Gastrocnemius medialis (tissue), 4 donors: ENCODE measurements around the gene CUX1. TPM values are rescaled to one million over a fixed set of nuclear protein-coding genes. Genes with fewer than 3 reads are reported as not detected.
"Not testable (repeated sequence)": the region's sequence is repeated elsewhere in the genome, so short reads cannot be mapped to it uniquely, and the experiment has no call there.

Source experiments
- ATAC-seq, 2 donors: fragments of 150-250 bp; one replicate each; pipeline ENCODE4 v1.9.1; 2016
- DNase-seq, 2 donors: peaks; one replicate each; pipeline ENCODE4 v3.0.0-alpha.2; 2019
- H3K27ac ChIP-seq, 4 donors: fragments of 200-600 bp; sonication (generic); 1 replicate in 1 of 4; 2 replicates in 3 of 4; pipeline ENCODE4 v1.5.1; 2016 to 2018; ENCODE audit warnings: mild to moderate bottlenecking in 2 of 4, moderate library complexity in 1 of 4
- H3K27me3 ChIP-seq, 3 donors: fragments of 200-600 bp; sonication (generic) in 2 of 3; 1 replicate in 1 of 3; 2 replicates in 2 of 3; pipeline versions ENCODE4 v1.5.1 to v1.6.0; 2016 to 2019; ENCODE audit warnings: mild to moderate bottlenecking in 1 of 3, moderate library complexity in 1 of 3
- H3K36me3 ChIP-seq, 2 donors: fragments of 200-600 bp; sonication (generic) in 1 of 2; one replicate each; pipeline ENCODE4 v1.5.1; 2017 to 2018
- H3K4me1 ChIP-seq, 2 donors: fragments of 200-600 bp; sonication (generic) in 1 of 2; one replicate each; pipeline ENCODE4 v1.5.1; 2016 to 2017; ENCODE audit warnings: mild to moderate bottlenecking in 2 of 2
- H3K4me3 ChIP-seq, 4 donors: fragments of 200-600 bp; sonication (generic) in 3 of 4; 1 replicate in 1 of 4; 2 replicates in 3 of 4; pipeline ENCODE4 v1.5.1; 2016 to 2019; ENCODE audit warnings: mild to moderate bottlenecking in 2 of 4
- H3K9me3 ChIP-seq, 3 donors: fragments of 200-600 bp; sonication (generic) in 2 of 3; 1 replicate in 1 of 3; 2 replicates in 2 of 3; pipeline ENCODE4 v1.5.1; 2016 to 2019
- CTCF ChIP-seq, 5 experiments: fragments of 450-650 bp in 3 of 5; fragments of 200-600 bp in 2 of 5; sonication (generic) in 2 of 5; IDR thresholded peaks in 4 of 5; conservative IDR thresholded peaks in 1 of 5; 1 replicate in 4 of 5; 2 replicates in 1 of 5; pipeline ENCODE4 v1.5.1; 2016 to 2019; ENCODE audit warnings: antibody characterized with exemption in 5 of 5, mild to moderate bottlenecking in 3 of 5, moderate library complexity in 3 of 5
- POLR2A ChIP-seq, 2 donors: fragments of 450-650 bp; IDR thresholded peaks; one replicate each; pipeline ENCODE4 v1.6.1; 2017; ENCODE audit warnings: antibody characterized with exemption in 2 of 2, mild to moderate bottlenecking in 2 of 2, moderate library complexity in 2 of 2
- in situ Hi-C, 4 donors: fragments of 200-750 bp; cut with MboI; loops; one replicate each; pipeline versions ENCODE4 v1.15.0 to v1.8.0; 2017; ENCODE audit warnings: low sequenced_read_pairs in 4 of 4
- intact Hi-C: fragments of 100-400 bp; cut with DNase I; formaldehyde crosslinking; loops from one replicate; pipeline ENCODE4 v1.15.1; 2023; ENCODE audit warnings: low total_unique reads
- total RNA-seq, 4 donors: library from RNA; depleted of rRNA; stranded (reverse); fragments of >200 nt; gene quantifications; one replicate each; pipeline versions ENCODE4 v1.1.0 to v1.2.3, GENCODE V29; 2016

CUX1 gene
- total RNA-seq, 4 donors from 2014 or later: 44.1 to 57.9 (median 54.9) TPM

GRCh38 chr7:101845974-101846373, 28.5 kb downstream of the CUX1 start:
- ATAC-seq (no peak), DNase-seq (no peak)
- peaks cover 0 to 23% of the 10 kb centered on the region in 2 donors for H3K4me1 ChIP-seq
- TF ChIP-seq POLR2A (IDR thresholded peaks at IDR 0.05): no peak
- H3K27ac ChIP-seq: no peak overlapping the region
- H3K9me3 ChIP-seq: no peaks in the 10 kb centered on the region
- in situ Hi-C loops (loop anchor here in 2 of 4 donors (25.0 kb wide), 1 partner anchor 391 kb away; no protein-coding TSS in a partner anchor), intact Hi-C loops (no loop called here)
- no peaks in the 10 kb centered on the region for H3K27me3 ChIP-seq
- H3K36me3 ChIP-seq: no peaks in the 10 kb centered on the region
- H3K4me3 ChIP-seq: no peak overlapping the region

- no peaks in the 10 kb centered on the region for H3K36me3 ChIP-seq
- intact Hi-C loops (no loop called here), in situ Hi-C loops (loop anchor here in 2 of 4 donors (25.0 kb wide), 1 partner anchor 390 kb away; no protein-coding TSS in a partner anchor)
- peaks cover 0 to 23% of the 10 kb centered on the region in 2 donors for H3K4me1 ChIP-seq
- DNase-seq: no peak
- TF ChIP-seq CTCF (IDR thresholded peaks at IDR 0.05 in 4 of 5, conservative IDR thresholded peaks at IDR 0.05 in 1 of 5): no peak
- TF ChIP-seq POLR2A (IDR thresholded peaks at IDR 0.05): no peak
- no peak overlapping the region for H3K4me3 ChIP-seq
- no peak for ATAC-seq
- H3K27me3 ChIP-seq: no peaks in the 10 kb centered on the region
- H3K9me3 ChIP-seq: no peaks in the 10 kb centered on the region
- no peak overlapping the region for H3K27ac ChIP-seq
These were observed 29.5 kb downstream of the CUX1 start for GRCh38 chr7:101846800-101847538.

GRCh38 chr7:101848208-101848951, 31.0 kb downstream of the CUX1 start:
- DNase-seq (no peak), ATAC-seq (no peak)
- Histone ChIP-seq H3K27ac (no peak overlapping the region), H3K9me3 (no peaks in the 10 kb centered on the region), H3K27me3 (no peaks in the 10 kb centered on the region), H3K36me3 (no peaks in the 10 kb centered on the region), H3K4me3 (no peak overlapping the region), H3K4me1 (peaks cover 0 to 23% of the 10 kb centered on the region in 2 donors)
- TF ChIP-seq CTCF (IDR thresholded peaks at IDR 0.05 in 4 of 5, conservative IDR thresholded peaks at IDR 0.05 in 1 of 5) (no peak), POLR2A (IDR thresholded peaks at IDR 0.05) (no peak)
- in situ Hi-C loops: loop anchor here in 2 of 4 donors (25.0 kb wide), 1 partner anchor 389 kb away; no protein-coding TSS in a partner anchor
- intact Hi-C loops: no loop called here

- DNase-seq, H3K36me3 ChIP-seq, H3K27me3 ChIP-seq, intact Hi-C loops, H3K4me3 ChIP-seq, H3K9me3 ChIP-seq, ATAC-seq, H3K27ac ChIP-seq: not testable (repeated sequence)
- peaks cover 0 to 16% of the 10 kb centered on the region in 2 donors for H3K4me1 ChIP-seq
- in situ Hi-C loops: loop anchor here in 2 of 4 donors (25.0 kb wide), 1 partner anchor 388 kb away; no protein-coding TSS in a partner anchor
These were observed 31.9 kb downstream of the CUX1 start for GRCh38 chr7:101849314-101849713.

- H3K27me3 ChIP-seq, in situ Hi-C loops, ATAC-seq, H3K9me3 ChIP-seq, H3K4me3 ChIP-seq, H3K36me3 ChIP-seq, H3K27ac ChIP-seq: not testable (repeated sequence)
- intact Hi-C loops: loop anchor here (10.0 kb wide), 1 partner anchor 192 kb away; no protein-coding TSS in a partner anchor
- DNase-seq: peak in 1 of 2 donors; percentile 0
- peaks cover 23 to 24% of the 10 kb centered on the region in 2 donors for H3K4me1 ChIP-seq
These were observed 34.9 kb downstream of the CUX1 start for GRCh38 chr7:101852364-101852763.

- Histone ChIP-seq H3K9me3 (no peaks in the 10 kb centered on the region), H3K27ac (no peak overlapping the region), H3K27me3 (no peaks in the 10 kb centered on the region), H3K36me3 (no peaks in the 10 kb centered on the region), H3K4me3 (no peak overlapping the region), H3K4me1 (peaks cover 29 to 34% of the 10 kb centered on the region in 2 donors)
- in situ Hi-C loops: no loop called here
- no peak for DNase-seq
- no peak for ATAC-seq
- TF ChIP-seq POLR2A (IDR thresholded peaks at IDR 0.05): no peak
- no peak for TF ChIP-seq CTCF (IDR thresholded peaks at IDR 0.05 in 4 of 5, conservative IDR thresholded peaks at IDR 0.05 in 1 of 5)
- intact Hi-C loops: loop anchor here (10.0 kb wide), 1 partner anchor 191 kb away; no protein-coding TSS in a partner anchor
These were observed 36.3 kb downstream of the CUX1 start for GRCh38 chr7:101853684-101854083.
